Spinal cord (tissue), 10 donors: ENCODE measurements around the gene C4B. TPM values are rescaled to one million over a fixed set of nuclear protein-coding genes. Genes with fewer than 3 reads are reported as not detected.
"Not testable (repeated sequence)": the region's sequence is repeated elsewhere in the genome, so short reads cannot be mapped to it uniquely, and the experiment has no call there.

Experiments
- DNase-seq, 6 donors: peaks; one replicate each; pipeline versions ENCODE4 v3.0.0 to v3.0.0-alpha.2; 2013 to 2015; ENCODE audit warnings: low spot score in 6 of 6, low read depth in 4 of 6
- H3K27ac ChIP-seq: one replicate; pipeline ENCODE4 v1.5.1; 2013; ENCODE audit warnings: low read depth, low read length, control low read depth
- H3K27me3 ChIP-seq: one replicate; pipeline ENCODE4 v1.6.1; 2013; ENCODE audit warnings: low read length; ENCODE audit not compliant: control insufficient read depth, insufficient read depth
- H3K36me3 ChIP-seq: one replicate; pipeline ENCODE4 v1.6.1; 2013; ENCODE audit warnings: low read length; ENCODE audit not compliant: control insufficient read depth, insufficient read depth
- H3K4me1 ChIP-seq: one replicate; pipeline ENCODE4 v1.6.1; 2013; ENCODE audit warnings: low read length; ENCODE audit not compliant: control insufficient read depth, insufficient read depth
- H3K4me3 ChIP-seq: one replicate; pipeline ENCODE4 v1.5.1; 2013; ENCODE audit warnings: low read depth, low read length, control low read depth
- H3K9me3 ChIP-seq: one replicate; pipeline ENCODE4 v1.6.1; 2013; ENCODE audit warnings: low read length; ENCODE audit not compliant: control insufficient read depth, insufficient read depth
- WGBS: methylation state at CpG from one replicate; pipeline ENCODE4 v1.1.5; 2013; ENCODE audit warnings: missing lambda C conversion rate; ENCODE audit not compliant: insufficient coverage; 5-methylcytosine and 5-hydroxymethylcytosine counted together
- long read RNA-seq, 4 donors: transcript quantifications; one replicate each; lab custom pipeline, GENCODE V29; 2026
- polyA plus RNA-seq, 2 donors: library from polyadenylated mRNA; unstranded; fragments of 120-200 nt; gene quantifications; one replicate each; pipeline ENCODE4 v1.2.1, GENCODE V29; 2013; ENCODE audit not compliant: insufficient read length in 2 of 2
- total RNA-seq, 2 donors: library from RNA; depleted of rRNA in 1 of 2; stranded (reverse); fragments of 120-200 nt in 1 of 2; fragments of >200 nt in 1 of 2; gene quantifications; one replicate each; pipeline versions ENCODE4 v1.2.3 to v1.2.4, GENCODE V29; 2013 to 2014
- donor health status: healthy.

Gene C4B
- 100 to 1,000 TPM in 1 of 2 donors, 10 to 100 TPM in 1; 67.4 to 113 TPM for total RNA-seq
- 10 to 100 TPM; 52.1 to 72.7 TPM for polyA plus RNA-seq
- long read RNA-seq, donor 1, full-length matches to known transcripts, result 2 of 2 reads
- long read RNA-seq, donor 1, partial matches to known transcripts, result 0 of 2 reads
- long read RNA-seq, donor 1, other reads (novel, unspliced or antisense), result 0 of 2 reads
- long read RNA-seq, donor 2, result 0 reads
- long read RNA-seq, donor 3, result 0 reads
- long read RNA-seq, donor 4, result 0 reads

GRCh38 chr6:32014547-32014946, at the start of gene C4B:
Gene C4B, plus strand, starts transcription at chr6:32014795. Its CDS starts 51 bp downstream, at chr6:32014846.
- WGBS, result no CpG with 5 or more reads among the region's 6 CpGs
- H3K4me1 ChIP-seq, H3K27ac ChIP-seq, DNase-seq, H3K9me3 ChIP-seq, H3K36me3 ChIP-seq, H3K4me3 ChIP-seq, H3K27me3 ChIP-seq: not testable (repeated sequence)

GRCh38 chr6:31965700-31966099, 48.9 kb upstream of the C4B start:
- peaks cover 12% of the 10 kb centered on the region for H3K4me1 ChIP-seq
- WGBS, result 93% methylated on average over 13 of the region's 13 CpGs
- no peaks in the 10 kb centered on the region for H3K27me3 ChIP-seq
- no peaks in the 10 kb centered on the region for H3K9me3 ChIP-seq
- DNase-seq, result no peak
- H3K4me3 ChIP-seq, result no peak overlapping the region
- H3K36me3 ChIP-seq, result peaks cover 95% of the 10 kb centered on the region
- H3K27ac ChIP-seq, result no peak overlapping the region

GRCh38 chr6:31966506-31966905, 48.1 kb upstream of the C4B start:
- Histone ChIP-seq H3K27me3 (no peaks in the 10 kb centered on the region), H3K27ac (no peak overlapping the region), H3K4me3 (no peak overlapping the region), H3K9me3 (no peaks in the 10 kb centered on the region), H3K4me1 (peaks cover 20% of the 10 kb centered on the region), H3K36me3 (peaks cover 92% of the 10 kb centered on the region)
- no peak for DNase-seq
- WGBS, result 95% methylated on average over 7 of the region's 7 CpGs

GRCh38 chr6:31966997-31967925, 47.3 kb upstream of the C4B start:
- Histone ChIP-seq H3K27me3 (no peaks in the 10 kb centered on the region), H3K36me3 (peaks cover 84% of the 10 kb centered on the region), H3K27ac (no peak overlapping the region), H3K4me1 (peaks cover 23% of the 10 kb centered on the region), H3K4me3 (no peak overlapping the region), H3K9me3 (no peaks in the 10 kb centered on the region)
- DNase-seq, result no peak
- 90% methylated on average over 6 of the region's 10 CpGs for WGBS

GRCh38 chr6:31967926-31968320, 46.7 kb upstream of the C4B start:
- no peaks in the 10 kb centered on the region for H3K9me3 ChIP-seq
- H3K4me3 ChIP-seq, result no peak overlapping the region
- WGBS, result 95% methylated on average over 3 of the region's 3 CpGs
- H3K27ac ChIP-seq, result no peak overlapping the region
- H3K27me3 ChIP-seq, result no peaks in the 10 kb centered on the region
- no peak for DNase-seq
- H3K36me3 ChIP-seq, result peaks cover 78% of the 10 kb centered on the region
- H3K4me1 ChIP-seq, result peaks cover 28% of the 10 kb centered on the region

GRCh38 chr6:31968326-31968725, 46.3 kb upstream of the C4B start:
- Histone ChIP-seq H3K4me1 (peaks cover 30% of the 10 kb centered on the region), H3K9me3 (no peaks in the 10 kb centered on the region), H3K27ac (no peak overlapping the region), H3K36me3 (peaks cover 74% of the 10 kb centered on the region), H3K4me3 (no peak overlapping the region), H3K27me3 (no peaks in the 10 kb centered on the region)
- 90% methylated on average over 9 of the region's 11 CpGs for WGBS
- DNase-seq, result no peak

- peaks cover 30% of the 10 kb centered on the region for H3K4me1 ChIP-seq
- WGBS, result 86% methylated on average over 14 of the region's 23 CpGs
- no peak overlapping the region for H3K4me3 ChIP-seq
- H3K36me3 ChIP-seq, result peaks cover 69% of the 10 kb centered on the region
- H3K27me3 ChIP-seq, result no peaks in the 10 kb centered on the region
- H3K27ac ChIP-seq, result no peak overlapping the region
- no peak for DNase-seq
- H3K9me3 ChIP-seq, result no peaks in the 10 kb centered on the region
Measured at GRCh38 chr6:31968791-31969711, 45.5 kb upstream of the C4B start.

- no peak overlapping the region for H3K4me3 ChIP-seq
- no peaks in the 10 kb centered on the region for H3K9me3 ChIP-seq
- no peak overlapping the region for H3K27ac ChIP-seq
- WGBS, result 87% methylated on average over 10 of the region's 17 CpGs
- H3K4me1 ChIP-seq, result peaks cover 30% of the 10 kb centered on the region
- peaks cover 65% of the 10 kb centered on the region for H3K36me3 ChIP-seq
- DNase-seq, result no peak
- H3K27me3 ChIP-seq, result no peaks in the 10 kb centered on the region
Measured at GRCh38 chr6:31969712-31970603, 44.6 kb upstream of the C4B start.
